22Rv1 (cell line): ENCODE measurements around the gene CDK18.

Experiments used
- H3K27ac ChIP-seq: fragments of 450-650 bp; 2 replicates; pipeline ENCODE4 v1.5.1; 2017
- ZFX ChIP-seq: fragments of 450-650 bp; IDR thresholded peaks from 2 replicates; pipeline ENCODE4 v1.6.1; 2017; ENCODE audit warnings: antibody characterized with exemption, borderline replicate concordance
- TF ChIP-seq, protein P1 (sequence below): fragments of 450-650 bp; IDR thresholded peaks from 2 replicates; pipeline ENCODE4 v1.5.1; 2017; ENCODE audit warnings: mild to moderate bottlenecking

The CDK18 gene

DNA sequence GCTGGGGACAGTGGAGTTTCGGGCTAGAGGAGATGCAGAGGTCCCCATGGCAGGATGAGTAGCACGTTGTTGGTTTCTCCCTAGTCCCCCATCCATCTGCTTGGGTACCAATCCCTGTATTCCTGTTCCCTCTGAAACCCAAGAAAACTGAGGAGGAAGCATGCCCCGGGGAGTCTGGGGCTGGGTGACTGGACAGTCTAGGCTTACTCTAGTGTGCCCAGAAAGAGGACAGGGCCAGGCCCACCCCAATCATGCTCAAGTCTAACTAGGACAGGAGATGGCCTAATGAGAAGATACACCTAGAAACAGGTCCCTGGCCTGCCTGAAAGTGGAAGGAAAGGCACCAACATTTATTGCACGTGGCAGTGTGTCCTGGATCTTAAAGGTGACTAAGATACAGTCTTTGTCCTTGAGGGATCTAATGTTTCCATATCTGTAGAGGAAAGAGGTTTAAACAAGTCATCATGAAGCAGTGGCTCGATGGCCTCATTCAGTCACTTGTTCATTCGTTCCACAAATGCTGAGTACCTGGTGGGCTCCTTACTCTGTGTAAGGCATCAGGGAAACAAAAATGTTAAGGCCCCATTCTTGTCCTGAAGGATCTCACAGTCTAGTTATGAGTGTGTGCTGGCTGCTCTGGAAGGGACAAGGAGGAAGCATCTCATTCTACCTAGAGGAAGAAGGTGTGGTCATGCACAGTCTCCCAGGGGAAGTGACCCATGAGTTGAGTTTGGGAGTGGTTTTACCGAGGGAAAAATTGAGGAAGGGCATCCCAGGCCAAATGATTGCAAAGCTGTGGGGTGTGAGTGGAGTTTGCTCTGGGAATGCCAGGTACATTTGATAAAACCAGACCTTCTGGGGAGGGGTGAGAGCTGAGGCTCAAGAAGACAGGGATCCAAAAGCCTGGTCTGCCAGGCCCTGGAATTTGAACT lies 10.0 kb downstream of the CDK18 start:
- no peak overlapping the region for H3K27ac ChIP-seq

DNA sequence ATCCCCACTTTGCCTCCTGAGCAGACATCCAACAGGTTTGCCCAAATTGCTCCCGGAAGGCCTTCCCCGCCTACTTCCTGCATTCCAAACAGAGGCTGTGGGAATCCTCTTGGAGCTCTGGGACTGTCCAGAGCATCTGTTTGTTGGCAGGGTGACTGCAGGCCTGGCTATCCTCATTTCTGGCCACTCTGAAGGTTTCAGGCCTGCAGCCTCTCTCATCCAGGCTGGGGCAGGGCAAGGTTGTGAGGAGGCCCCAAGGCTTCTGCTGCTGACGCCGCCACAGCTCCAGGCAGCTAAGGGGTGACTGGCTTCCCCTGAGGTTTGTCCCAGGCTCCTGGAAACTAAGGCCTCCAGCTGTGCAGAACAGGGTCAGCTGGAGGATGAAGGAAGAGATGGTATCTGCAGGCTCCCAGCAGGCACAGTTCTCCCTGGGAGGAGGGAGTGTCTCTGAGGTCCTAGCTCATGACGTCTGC lies 11.3 kb downstream of the CDK18 start:
- H3K27ac ChIP-seq = no peak overlapping the region
- TF ChIP-seq ZFX = no peak
- TF ChIP-seq, protein P1, sequence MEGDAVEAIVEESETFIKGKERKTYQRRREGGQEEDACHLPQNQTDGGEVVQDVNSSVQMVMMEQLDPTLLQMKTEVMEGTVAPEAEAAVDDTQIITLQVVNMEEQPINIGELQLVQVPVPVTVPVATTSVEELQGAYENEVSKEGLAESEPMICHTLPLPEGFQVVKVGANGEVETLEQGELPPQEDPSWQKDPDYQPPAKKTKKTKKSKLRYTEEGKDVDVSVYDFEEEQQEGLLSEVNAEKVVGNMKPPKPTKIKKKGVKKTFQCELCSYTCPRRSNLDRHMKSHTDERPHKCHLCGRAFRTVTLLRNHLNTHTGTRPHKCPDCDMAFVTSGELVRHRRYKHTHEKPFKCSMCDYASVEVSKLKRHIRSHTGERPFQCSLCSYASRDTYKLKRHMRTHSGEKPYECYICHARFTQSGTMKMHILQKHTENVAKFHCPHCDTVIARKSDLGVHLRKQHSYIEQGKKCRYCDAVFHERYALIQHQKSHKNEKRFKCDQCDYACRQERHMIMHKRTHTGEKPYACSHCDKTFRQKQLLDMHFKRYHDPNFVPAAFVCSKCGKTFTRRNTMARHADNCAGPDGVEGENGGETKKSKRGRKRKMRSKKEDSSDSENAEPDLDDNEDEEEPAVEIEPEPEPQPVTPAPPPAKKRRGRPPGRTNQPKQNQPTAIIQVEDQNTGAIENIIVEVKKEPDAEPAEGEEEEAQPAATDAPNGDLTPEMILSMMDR = no peak

More for the DNA sequence above, 10.0 kb downstream of the CDK18 start:
- no peak for TF ChIP-seq ZFX
- TF ChIP-seq, protein P1 = no peak

DNA sequence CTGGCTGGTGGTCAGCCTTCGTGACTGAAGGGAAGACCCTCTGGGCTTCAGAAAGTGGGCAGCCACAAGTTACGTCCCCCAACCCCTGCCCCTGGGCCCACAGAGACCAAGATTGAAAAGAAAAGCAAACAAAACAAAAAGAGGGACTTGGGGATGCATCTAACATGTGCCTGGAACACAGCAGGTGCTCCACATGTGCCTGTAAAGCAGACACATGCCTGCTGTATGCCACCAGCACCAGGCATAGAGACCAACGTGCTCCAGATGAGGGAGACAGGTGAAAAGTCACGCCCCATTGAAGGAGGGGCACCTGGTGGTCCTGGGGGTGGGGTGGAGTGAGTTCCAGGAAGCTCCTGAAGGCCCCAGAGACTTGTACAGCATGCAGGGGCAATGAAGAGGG lies 11.9 kb downstream of the CDK18 start:
- H3K27ac ChIP-seq = no peak overlapping the region
- TF ChIP-seq, protein P1 = no peak
- no peak for TF ChIP-seq ZFX

DNA sequence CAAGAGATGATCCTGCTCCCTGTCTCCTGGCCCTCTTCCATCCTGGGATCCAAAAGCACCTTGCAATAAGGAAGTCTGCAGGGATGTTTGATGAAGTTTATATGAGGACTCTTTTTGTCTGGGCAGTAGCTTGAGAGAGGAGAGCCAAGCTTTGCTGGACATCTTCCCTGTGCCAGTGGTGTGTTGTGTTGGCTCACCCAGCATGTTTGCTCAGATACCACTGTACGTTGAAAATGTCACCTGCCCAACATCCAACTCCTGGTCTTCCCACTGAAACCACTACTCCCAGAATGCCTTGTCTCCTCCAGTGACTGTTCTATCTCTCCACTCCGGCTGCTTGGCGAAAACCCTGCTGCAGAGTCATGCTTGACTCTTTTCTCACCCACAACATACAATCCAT lies 12.8 kb downstream of the CDK18 start:
- TF ChIP-seq ZFX = no peak
- TF ChIP-seq, protein P1 = no peak
- H3K27ac ChIP-seq = no peak overlapping the region

DNA sequence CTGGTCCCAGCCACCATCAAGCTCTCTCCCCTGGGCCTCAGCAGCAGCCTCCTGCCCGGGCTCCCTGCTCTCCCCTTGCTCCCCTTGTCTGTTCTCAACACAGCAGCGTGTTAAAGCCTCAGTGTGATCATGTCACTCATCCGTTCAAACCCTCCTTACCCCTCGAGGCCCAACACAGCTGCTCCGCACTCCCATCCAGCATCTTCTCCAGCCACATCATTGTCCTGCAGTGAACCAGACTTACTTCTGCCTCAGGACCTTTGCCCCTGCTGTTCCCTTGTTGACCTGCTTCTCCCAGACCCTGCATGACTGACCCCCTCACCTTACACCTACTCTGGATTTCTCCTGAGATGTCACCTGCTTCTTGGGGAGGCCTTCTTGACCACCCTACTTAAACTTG lies 13.3 kb downstream of the CDK18 start:
- no peak for TF ChIP-seq ZFX
- TF ChIP-seq, protein P1 = no peak
- no peak overlapping the region for H3K27ac ChIP-seq

DNA sequence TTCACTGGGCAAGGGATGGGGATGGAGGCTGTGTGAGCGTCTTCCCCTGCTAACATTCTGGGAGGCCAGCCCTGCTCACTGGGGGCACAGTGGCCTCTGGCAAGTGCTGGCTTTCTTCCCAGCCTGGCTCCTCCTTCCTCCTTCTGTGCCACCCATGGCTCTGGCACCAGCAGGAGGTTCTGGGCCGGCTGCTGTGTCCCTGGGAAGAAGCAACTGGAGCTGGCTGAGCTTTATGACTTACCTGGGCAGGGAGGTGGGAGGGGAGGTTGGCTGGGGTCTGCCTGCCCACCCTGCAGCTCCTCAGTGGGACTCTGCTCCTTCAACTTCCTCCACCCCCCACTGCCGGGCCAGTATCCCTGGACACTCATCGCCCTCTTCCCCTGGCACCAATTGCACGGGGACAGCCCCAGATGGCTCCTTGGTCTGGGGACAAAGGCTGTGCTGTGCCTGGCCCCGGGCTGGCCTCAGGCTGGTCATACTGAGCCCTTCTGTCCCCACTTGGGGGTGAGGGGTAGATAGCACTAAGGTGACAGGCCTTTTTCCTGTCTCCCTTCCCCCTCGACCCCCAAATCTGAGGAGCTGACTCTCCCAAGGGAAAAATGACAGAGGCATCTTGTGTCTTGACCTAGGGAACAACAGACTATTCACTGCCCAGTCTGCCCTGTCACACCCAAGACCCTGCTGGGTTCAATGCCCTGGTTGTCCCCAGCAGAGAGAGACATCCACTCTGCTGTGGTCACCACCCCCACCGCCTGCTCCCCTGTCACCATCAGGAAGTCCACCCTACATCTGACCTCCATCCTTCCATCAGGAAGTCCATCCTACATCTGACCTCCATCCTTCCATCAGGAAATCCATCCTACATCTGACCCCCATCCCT lies 14.4 kb downstream of the CDK18 start:
- no peak overlapping the region for H3K27ac ChIP-seq
- TF ChIP-seq, protein P1 = no peak
- no peak for TF ChIP-seq ZFX
